Thoracic aorta (tissue), 2 donors: ENCODE results near the gene ALAD. TPM values are rescaled to one million over a fixed set of nuclear protein-coding genes. Genes with fewer than 3 reads are reported as not detected.
A peak's percentile ranks its signal among the peaks of the same experiment; 100 is the strongest.

Experiments
- ATAC-seq: fragments of 150-250 bp; one replicate; pipeline ENCODE4 v1.8.0; 2017; ENCODE audit warnings: low read depth; ENCODE audit not compliant: insufficient number of reproducible peaks, low FRiP score
- DNase-seq: peaks from one replicate; pipeline ENCODE4 v3.0.0-alpha.2; 2020; ENCODE audit warnings: low spot score
- H3K27ac ChIP-seq, 2 donors: fragments of 200-600 bp; sonication (generic); 1 replicate in 1 of 2; 2 replicates in 1 of 2; pipeline ENCODE4 v1.5.1; 2016; ENCODE audit warnings: mild to moderate bottlenecking in 2 of 2, moderate library complexity in 2 of 2
- H3K27me3 ChIP-seq: fragments of 200-600 bp; sonication (generic); replicated peaks from 2 replicates; pipeline ENCODE4 v1.6.0; 2016; ENCODE audit warnings: mild to moderate bottlenecking; ENCODE audit not compliant: insufficient read depth
- H3K36me3 ChIP-seq: fragments of 200-600 bp; sonication (generic); one replicate; pipeline ENCODE4 v1.5.1; 2016
- H3K4me1 ChIP-seq, 2 donors: fragments of 200-600 bp; sonication (generic); 1 replicate in 1 of 2; 2 replicates in 1 of 2; pipeline versions ENCODE4 v1.5.1 to v1.6.0; 2016; ENCODE audit warnings: low read depth in 2 of 2, mild to moderate bottlenecking in 1 of 2; ENCODE audit not compliant: control insufficient read depth in 1 of 2
- H3K4me3 ChIP-seq: fragments of 200-600 bp; sonication (generic); 2 replicates; pipeline ENCODE4 v1.5.1; 2016; ENCODE audit warnings: mild to moderate bottlenecking
- H3K9me3 ChIP-seq: fragments of 200-600 bp; sonication (generic); 2 replicates; pipeline ENCODE4 v1.5.1; 2016
- CTCF ChIP-seq: fragments of 200-600 bp; sonication (generic); IDR thresholded peaks from one replicate; pipeline ENCODE4 v1.5.1; 2019; ENCODE audit warnings: antibody characterized with exemption
- total RNA-seq, 2 donors: library from RNA; depleted of rRNA; stranded (reverse); fragments of >200 nt; gene quantifications; one replicate each; pipeline versions ENCODE4 v1.1.0 to v1.2.3, GENCODE V29; 2016

ALAD gene
- total RNA-seq, 2 donors from 2014 or later, result 23.0 to 26.0 TPM

DNA sequence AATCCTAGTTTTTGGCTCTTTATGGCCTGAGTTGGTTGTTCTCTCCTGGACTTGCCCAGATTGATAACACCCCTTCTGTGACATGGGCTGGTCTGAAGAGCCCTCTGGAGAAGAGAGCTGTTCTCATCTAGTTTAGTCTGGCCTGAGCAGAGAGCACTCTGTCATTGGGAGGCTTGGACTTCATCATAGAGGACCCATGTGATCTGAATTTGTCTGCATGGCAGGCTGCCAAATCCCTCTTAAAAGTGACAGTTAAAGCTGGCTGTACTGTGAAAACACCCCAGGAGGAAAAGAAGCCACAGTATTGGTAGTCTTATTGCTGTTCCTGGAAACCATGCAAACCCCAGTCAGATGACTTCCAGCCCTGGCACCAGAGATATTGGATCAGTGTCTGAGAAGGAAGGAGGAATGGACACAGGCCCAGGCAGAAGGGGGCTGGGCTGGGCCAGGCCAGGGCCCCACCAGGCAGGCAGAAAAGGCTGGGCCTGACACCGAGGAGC is 57.3 kb downstream of the ALAD start:
- ATAC-seq (peak; percentile 82), DNase-seq (peak; percentile 79)
- Histone ChIP-seq H3K27ac (peak overlapping the region; percentile 78 to 83), H3K4me3 (no peak overlapping the region), H3K27me3 (no peaks in the 10 kb centered on the region), H3K4me1 (peaks cover 5 to 28% of the 10 kb centered on the region in 2 donors), H3K36me3 (no peaks in the 10 kb centered on the region), H3K9me3 (no peaks in the 10 kb centered on the region)
- TF ChIP-seq CTCF, result no peak

- Histone ChIP-seq H3K4me1 (peaks cover 5 to 28% of the 10 kb centered on the region in 2 donors), H3K27me3 (no peaks in the 10 kb centered on the region), H3K4me3 (no peak overlapping the region), H3K9me3 (no peaks in the 10 kb centered on the region), H3K27ac (no peak overlapping the region), H3K36me3 (no peaks in the 10 kb centered on the region)
- TF ChIP-seq CTCF, result no peak
- DNase-seq (no peak), ATAC-seq (no peak)
These were observed 59.2 kb downstream of the ALAD start for GRCh38 chr9:113341712-113342410.

GRCh38 chr9:113340011-113340699 is 60.9 kb downstream of the ALAD start, which contains the start of gene WDR31:
TSS of gene WDR31 (minus strand) at chr9:113340275. CDS start at chr9:113332022, 8,253 bp downstream.
- DNase-seq (peak; percentile 20), ATAC-seq (no peak)
- Histone ChIP-seq H3K4me1 (peaks cover 5 to 28% of the 10 kb centered on the region in 2 donors), H3K4me3 (peak within 1 kb of the TSS; percentile 95), H3K36me3 (no peaks in the 10 kb centered on the region), H3K27me3 (no peaks in the 10 kb centered on the region), H3K9me3 (no peaks in the 10 kb centered on the region), H3K27ac (peak within 1 kb of the TSS; percentile 33 to 63)
- no peak for TF ChIP-seq CTCF

DNA sequence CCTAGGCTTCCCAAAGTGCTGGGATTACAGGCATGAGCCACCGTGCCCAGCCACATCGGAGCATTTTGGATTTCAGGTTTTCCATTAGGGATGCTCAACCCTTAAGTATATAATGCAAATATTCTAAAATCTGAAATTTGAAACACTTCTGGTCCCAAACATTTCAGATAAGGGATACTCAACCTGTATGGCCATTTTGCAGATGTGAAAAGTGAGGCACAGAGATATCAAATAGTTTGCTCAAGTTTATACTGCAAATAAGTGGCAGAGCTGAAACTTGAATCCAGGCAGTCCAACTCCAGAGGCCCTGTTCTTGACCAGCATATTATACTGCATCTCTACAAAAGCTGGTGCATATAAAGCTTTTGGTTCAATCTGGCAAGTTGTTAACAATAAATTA is 63.4 kb downstream of the ALAD start:
- no peaks in the 10 kb centered on the region for H3K27me3 ChIP-seq
- no peak for DNase-seq
- H3K4me1 ChIP-seq, result peaks cover 5 to 14% of the 10 kb centered on the region in 2 donors

More for the DNA sequence above, 63.4 kb downstream of the ALAD start:
- no peaks in the 10 kb centered on the region for H3K36me3 ChIP-seq
- H3K9me3 ChIP-seq, result no peaks in the 10 kb centered on the region
- no peak for TF ChIP-seq CTCF
- ATAC-seq, result no peak
- no peak overlapping the region for H3K27ac ChIP-seq
- H3K4me3 ChIP-seq, result no peak overlapping the region

Other genes with a start within 250 kb of the ALAD start
- 10 to 100 TPM; 23.3 to 26.4 TPM for gene FKBP15, start 180.0 kb downstream of the ALAD start, total RNA-seq
- 10 to 100 TPM; 11.0 to 11.5 TPM for gene SLC31A1, start 179.7 kb downstream of the ALAD start, total RNA-seq
- 10 to 100 TPM; 18.4 to 18.6 TPM for gene CDC26, start 125.7 kb downstream of the ALAD start, total RNA-seq
- 10 to 100 TPM; 20.6 to 23.6 TPM for gene PRPF4, start 125.6 kb downstream of the ALAD start, total RNA-seq
- not detected for gene RNF183, start 97.9 kb downstream of the ALAD start, total RNA-seq
- 1 to 10 TPM; 2.4 to 5.4 TPM for gene WDR31, start 61.0 kb downstream of the ALAD start, total RNA-seq
- gene BSPRY, start 51.7 kb downstream of the ALAD start, total RNA-seq, result under 1 TPM in 1 of 2 donors, not detected in 1; 0.14 TPM
- gene HDHD3, start 24.3 kb downstream of the ALAD start, total RNA-seq, result 10 to 100 TPM; 17.6 to 30.1 TPM
- 10 to 100 TPM; 24.2 to 32.0 TPM for gene POLE3, start 9.4 kb upstream of the ALAD start, total RNA-seq
- under 1 TPM in 1 of 2 donors, not detected in 1; 0.85 TPM for gene C9orf43, start 9.5 kb upstream of the ALAD start, total RNA-seq
- gene RGS3, start 62.4 kb upstream of the ALAD start, total RNA-seq, result 100 to 1,000 TPM; 170 to 202 TPM